ENCODE data around the gene CADPS.

GRCh38 chr3:62922326-62922725, 47.1 kb upstream of the CADPS start:
- TF ChIP-seq CTCF (IDR thresholded peaks at IDR 0.05; ENCODE audit: poor library complexity) = no peak
- TF ChIP-seq EZH2phosphoT487 (IDR thresholded peaks at IDR 0.05; ENCODE audit: low read depth, severe bottlenecking, unreplicated experiment) = no peak
- no peak for TF ChIP-seq EZH2 (IDR thresholded peaks at IDR 0.05; ENCODE audit: borderline replicate concordance)

All from hepatocyte (in vitro differentiated cells).